Activated naive CD4-positive, alpha-beta T cell (primary cell): ENCODE results near the gene TRPC4.
"Not testable (repeated sequence)": the region's sequence is repeated elsewhere in the genome, so short reads cannot be mapped to it uniquely, and the experiment has no call there.

Experiments used
- DNase-seq, 4 experiments: peaks; one replicate each; lab custom pipeline; 2025; lab: John Stamatoyannopoulos, UW

Gene TRPC4

DNA sequence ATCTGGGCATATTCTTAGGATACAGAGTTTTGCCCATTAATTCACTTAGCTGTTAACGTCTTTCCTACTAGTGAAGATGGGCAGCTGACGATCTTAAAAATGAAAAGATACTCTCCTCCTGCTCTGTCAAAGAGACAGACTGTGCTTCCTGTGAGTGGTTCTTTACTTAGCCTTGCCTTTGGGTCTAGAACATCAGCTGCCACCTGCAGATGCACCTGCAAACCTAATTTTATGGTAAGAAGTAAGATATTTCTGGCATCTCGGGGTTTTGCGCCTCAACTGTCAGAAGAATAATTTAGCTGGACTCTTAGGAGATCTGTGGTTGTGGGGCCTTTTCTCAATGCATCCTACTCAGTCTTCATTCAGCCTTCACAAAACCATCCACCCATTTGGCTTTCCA, 36.2 kb downstream of the TRPC4 start:
- no peak for DNase-seq

DNA sequence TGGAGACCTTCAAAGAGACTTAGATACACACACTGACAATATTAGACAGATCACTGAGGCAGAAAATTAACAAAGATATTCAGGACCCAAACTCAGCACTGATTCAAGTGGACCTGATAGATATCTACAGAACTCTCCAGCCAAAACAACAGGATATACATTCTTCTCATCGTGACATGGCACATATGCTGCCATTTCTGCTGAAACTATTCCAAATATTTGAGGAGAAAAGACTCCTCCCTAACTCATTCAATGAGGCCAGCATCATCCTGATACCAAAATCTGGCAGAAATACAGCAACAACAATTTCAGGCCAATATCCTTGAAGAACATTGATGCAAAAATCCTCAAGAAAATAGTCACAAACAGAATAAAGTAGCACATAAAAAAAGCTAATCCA, 53.3 kb downstream of the TRPC4 start:
- no peak for DNase-seq

DNA sequence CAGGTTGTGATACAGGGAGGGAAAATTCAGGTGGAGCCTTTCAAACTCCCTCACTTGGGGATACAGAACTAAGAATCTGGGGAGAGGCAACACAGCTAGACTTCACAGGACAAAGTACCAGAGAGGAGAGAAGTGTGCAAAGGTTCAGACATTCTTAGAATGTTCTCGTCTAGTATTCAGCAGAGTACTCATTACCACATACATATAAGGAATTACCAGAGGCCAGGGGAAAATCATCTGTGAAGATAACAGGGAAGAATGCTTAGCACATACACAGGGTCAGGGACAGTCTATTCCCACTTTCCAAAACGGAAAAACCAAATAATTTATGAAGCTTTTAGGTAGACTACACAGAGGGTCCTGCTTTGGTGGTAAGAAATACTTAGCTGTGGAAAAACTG, 58.1 kb downstream of the TRPC4 start:
- DNase-seq, result no peak

DNA sequence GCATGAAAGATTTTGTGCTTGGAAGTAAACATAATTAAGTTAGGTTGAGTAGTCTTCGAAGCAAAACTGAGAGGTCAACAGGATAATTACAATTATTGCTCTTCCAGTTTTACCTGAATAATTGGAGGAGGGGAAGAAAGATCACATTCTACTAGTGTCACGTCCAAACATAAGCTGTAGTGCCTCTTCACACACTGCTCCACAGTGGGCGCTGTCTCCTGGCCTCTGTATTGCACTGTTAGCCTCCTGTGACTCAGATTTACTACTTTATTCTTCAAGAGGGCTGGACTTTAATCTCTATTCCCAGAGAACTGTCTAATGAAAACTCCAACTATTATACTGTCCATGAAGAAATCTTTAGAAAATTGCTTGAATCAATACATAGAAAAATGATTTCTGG, 62.9 kb downstream of the TRPC4 start:
- DNase-seq, result no peak

GRCh38 chr13:37797631-37798030, 71.9 kb downstream of the TRPC4 start:
- DNase-seq, result no peak

GRCh38 chr13:37796795-37797194, 72.8 kb downstream of the TRPC4 start:
- DNase-seq, result not testable (repeated sequence)

DNA sequence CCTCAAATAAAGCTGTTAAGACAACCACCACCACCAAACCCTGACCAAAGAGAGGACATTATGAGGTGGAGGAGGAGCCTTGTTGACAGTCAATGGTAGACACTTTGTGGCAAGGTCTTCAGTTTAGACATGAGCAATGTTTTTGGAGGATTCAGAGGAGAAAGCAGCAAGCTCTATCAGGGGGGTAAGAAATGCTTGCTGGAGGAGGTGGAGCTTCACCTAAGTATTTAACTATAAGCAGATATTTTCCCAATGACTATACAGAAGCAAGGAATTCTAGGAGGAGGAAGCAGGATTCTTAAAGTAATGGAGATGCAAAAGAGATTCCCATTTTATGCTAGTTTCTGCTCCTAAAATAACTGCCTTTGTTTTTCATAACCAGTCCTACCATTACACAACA, 74.2 kb downstream of the TRPC4 start:
- DNase-seq, result no peak

GRCh38 chr13:37791699-37792098, 77.9 kb downstream of the TRPC4 start:
- no peak for DNase-seq

DNA sequence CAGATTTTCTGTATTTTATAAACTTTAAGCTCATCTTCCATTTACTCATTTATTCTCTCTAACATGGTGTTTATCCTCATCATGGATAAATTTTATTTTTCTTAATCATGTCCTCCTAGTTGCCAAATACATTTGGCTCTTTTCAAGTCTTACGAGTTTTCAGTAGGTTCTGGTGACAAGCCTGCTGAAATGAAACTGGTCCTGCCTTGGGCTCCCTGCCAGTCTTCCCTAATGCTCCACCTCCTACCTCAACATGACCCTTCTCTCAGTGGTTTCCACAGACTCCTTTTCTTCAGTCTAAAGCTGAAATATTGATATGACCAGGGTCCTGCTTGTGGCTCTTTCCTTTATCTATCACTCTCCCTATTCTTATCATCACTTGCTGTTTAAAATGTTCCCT, 81.2 kb downstream of the TRPC4 start:
- no peak for DNase-seq

DNA sequence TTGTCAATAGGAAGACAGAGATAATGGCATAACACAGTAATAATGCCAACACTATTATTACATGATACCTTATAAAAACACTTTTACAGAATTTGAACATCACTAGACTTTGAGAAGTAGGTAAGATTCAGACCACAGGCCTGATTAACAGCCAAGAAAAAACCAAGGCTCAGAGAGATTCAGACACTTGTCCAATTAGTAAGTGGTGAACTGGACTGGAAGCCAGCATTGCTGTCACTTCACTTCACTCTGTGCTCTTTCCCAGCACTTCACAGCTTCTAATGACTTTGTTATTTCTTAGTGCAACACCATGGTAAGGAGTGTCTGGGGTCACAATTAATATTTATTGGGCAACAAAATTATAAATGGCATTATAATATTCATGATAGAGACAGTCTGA, 91.9 kb downstream of the TRPC4 start:
- no peak for DNase-seq

- no peak for DNase-seq
Observed at GRCh38 chr13:37775871-37776270, 93.7 kb downstream of the TRPC4 start.

DNA sequence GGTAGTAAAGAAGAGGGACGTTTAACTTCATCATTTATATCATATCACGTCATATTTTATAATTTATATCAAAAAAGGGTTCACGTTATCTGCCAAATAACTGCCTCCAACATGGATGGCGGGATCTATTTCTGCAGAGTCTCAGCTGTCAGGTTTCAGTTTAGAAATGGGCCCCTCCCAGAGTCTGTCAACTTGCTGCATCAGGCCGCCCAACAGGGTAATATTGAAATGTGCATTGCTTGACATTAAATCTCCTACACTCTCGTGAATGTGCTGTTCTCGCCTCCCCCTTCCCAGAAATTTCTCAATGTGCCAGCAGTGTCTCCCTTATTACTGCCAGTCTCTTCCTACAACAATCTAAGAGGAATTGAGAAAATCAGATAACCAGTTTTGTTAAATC, 96.9 kb downstream of the TRPC4 start:
- no peak for DNase-seq

- no peak for DNase-seq
Observed at GRCh38 chr13:37769545-37769944, 100.0 kb downstream of the TRPC4 start.

DNA sequence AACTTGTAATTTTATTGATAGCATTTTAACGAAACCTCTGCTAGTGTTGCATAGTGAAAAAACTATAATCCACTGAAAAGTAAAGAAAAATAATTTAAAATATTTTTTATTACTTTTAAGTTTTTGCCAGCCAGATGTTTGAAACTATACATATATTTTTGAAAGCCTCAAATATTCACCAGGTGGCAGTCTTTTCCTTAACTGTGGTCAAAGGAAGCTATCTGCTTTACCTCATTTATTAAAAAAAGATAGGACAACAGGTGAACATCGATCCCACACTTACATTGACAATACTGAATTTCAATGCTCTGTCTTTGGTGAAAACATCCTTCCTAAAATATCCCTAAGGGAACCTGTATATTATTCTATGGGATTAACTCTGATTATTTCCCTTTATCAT, 100.5 kb downstream of the TRPC4 start:
- DNase-seq, result no peak

DNA sequence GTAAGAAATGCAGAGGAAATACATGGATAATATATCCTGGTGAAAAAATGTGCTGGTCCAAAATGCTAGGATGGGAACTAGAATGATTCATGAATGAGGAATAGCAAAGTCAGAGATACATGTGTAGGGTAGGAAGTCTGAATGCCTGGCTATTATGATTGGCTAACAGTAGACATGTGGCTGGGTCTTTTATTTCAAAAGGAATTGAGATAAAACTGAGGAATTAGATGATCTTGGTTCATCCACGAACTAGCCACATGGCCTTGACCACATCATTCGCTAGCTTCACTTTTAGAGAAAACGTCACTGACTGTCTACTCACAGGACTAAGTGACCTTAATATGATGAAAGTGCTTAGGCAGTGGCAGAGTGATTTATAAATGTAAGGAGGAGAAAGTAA, 103.1 kb downstream of the TRPC4 start:
- DNase-seq, result no peak

GRCh38 chr13:37755349-37755748, 114.2 kb downstream of the TRPC4 start:
- DNase-seq, result no peak

DNA sequence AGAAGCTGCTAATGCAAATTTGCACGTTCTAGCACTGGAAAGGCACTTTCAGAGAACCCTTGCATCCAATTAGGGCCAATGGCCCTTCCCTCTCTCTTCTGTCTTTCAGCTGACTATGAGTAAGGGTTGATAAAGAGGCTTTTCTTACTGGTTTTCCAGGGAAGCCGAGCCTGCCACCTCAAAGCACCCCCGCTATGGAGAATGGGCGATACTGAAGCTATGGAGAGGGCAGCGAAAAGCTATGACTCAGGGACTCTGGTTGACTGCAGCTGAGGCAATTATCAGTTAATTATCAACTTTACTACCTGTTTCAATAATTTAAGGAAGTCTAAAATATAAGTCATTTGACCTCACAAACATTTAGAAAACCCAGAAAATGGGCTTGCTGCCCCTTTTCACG, 115.8 kb downstream of the TRPC4 start:
- no peak for DNase-seq

GRCh38 chr13:37752146-37752545, 117.4 kb downstream of the TRPC4 start:
- no peak for DNase-seq

- no peak for DNase-seq
Observed at GRCh38 chr13:37751025-37751424, 118.5 kb downstream of the TRPC4 start.

DNA sequence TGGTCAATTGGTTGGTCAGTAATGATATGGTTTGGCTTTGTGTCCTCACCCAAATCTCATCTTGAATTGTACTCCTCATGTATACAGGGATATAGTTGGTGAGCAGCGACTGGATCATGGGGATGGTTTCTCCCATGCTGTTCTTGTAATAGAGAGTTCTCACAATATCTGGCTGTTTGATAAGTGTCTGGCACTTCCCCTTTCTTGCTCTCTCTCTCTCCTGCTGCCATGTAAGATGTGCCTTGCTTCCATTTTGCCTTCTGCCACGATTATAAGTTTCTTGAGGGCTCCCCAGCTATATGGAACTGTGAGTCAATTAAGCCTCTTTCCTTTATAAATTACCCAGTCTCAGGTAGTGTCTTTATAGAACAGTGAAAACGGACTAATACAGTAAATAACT, 120.7 kb downstream of the TRPC4 start:
- no peak for DNase-seq

- no peak for DNase-seq
Observed at GRCh38 chr13:37747071-37747612, 122.4 kb downstream of the TRPC4 start.

- no peak for DNase-seq
Observed at GRCh38 chr13:37741536-37741935, 128.0 kb downstream of the TRPC4 start.

- no peak for DNase-seq
Observed at GRCh38 chr13:37736045-37736444, 133.5 kb downstream of the TRPC4 start.

GRCh38 chr13:37735293-37735692, 134.3 kb downstream of the TRPC4 start:
- DNase-seq, result no peak

- DNase-seq, result no peak
Observed at GRCh38 chr13:37729876-37730275, 139.7 kb downstream of the TRPC4 start.
